Stimulated activated memory B cell treated with anti-CD40 and anti-IgM and Interleukin-4, amounts not matched to agents 10 μg/mL and 1 μg/mL and 100 μg/mL, for 72 hours (primary cell): ENCODE measurements around the gene TMEM248.
"Not testable (repeated sequence)": the region's sequence is repeated elsewhere in the genome, so short reads cannot be mapped to it uniquely, and the experiment has no call there.

Experiments used
- ATAC-seq: fragments of 150-1000 bp; cut with Tn5 transposase; 2 replicates; pipeline ENCODE4 v1.10.0; 2021
- H3K27ac Mint-ChIP-seq: one replicate; pipeline ENCODE4 v1.8.0; 2022; ENCODE audit warnings: mild to moderate bottlenecking, mixed read lengths
- H3K27me3 Mint-ChIP-seq: one replicate; pipeline ENCODE4 v1.8.0; 2022; ENCODE audit warnings: mixed read lengths
- H3K36me3 Mint-ChIP-seq: one replicate; pipeline ENCODE4 v1.8.0; 2022; ENCODE audit warnings: mixed read lengths
- H3K4me1 Mint-ChIP-seq: one replicate; pipeline ENCODE4 v1.8.0; 2022; ENCODE audit warnings: mixed read lengths
- H3K4me3 Mint-ChIP-seq: one replicate; pipeline ENCODE4 v1.8.0; 2022; ENCODE audit warnings: mild to moderate bottlenecking, moderate library complexity, mixed read lengths
- H3K9me3 Mint-ChIP-seq: one replicate; pipeline ENCODE4 v1.8.0; 2022; ENCODE audit warnings: mixed read lengths

TMEM248 gene

GRCh38 chr7:66902844-66903180 lies 18.2 kb upstream of the TMEM248 start:
- Mint-ChIP-seq H3K27me3 (no peaks in the 10 kb centered on the region), H3K27ac (no peak overlapping the region), H3K36me3 (peaks cover 12% of the 10 kb centered on the region), H3K4me1 (no peaks in the 10 kb centered on the region), H3K9me3 (no peaks in the 10 kb centered on the region), H3K4me3 (no peak overlapping the region)
- ATAC-seq, result no peak

DNA sequence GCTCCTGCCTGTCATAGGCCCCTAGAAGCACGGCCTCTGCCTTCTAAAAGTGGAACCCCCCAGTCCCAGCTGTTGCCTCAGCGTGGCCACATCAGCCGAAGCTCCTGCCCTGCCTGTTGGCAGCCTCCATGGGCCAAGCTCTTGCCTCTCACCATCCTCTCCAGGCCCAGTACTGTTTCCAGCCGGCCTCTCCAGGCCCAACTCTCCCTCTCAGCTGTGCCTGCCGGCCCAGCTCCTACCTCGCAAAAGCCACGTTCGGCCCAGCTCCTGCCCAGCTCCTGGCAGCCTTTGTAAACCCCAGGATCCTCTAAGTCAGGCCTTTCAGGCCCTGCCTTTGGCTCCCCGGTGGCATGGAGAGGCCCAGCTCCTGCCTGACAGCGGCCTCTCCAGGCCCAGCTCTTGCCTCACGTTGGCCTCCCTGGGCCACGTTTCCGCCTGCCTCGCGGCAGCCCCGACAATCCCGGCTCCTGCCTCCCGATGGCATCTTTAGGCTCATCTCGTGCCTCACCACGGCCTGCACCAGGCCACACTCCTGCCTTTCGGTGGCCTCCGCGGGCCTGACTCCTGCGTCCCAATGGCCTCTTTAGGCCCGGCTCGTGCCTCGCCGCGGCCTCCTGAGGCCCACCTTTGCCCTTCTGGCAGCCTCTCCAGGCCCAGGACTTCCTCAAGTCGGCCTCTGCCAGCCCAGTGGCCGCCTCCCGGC lies 17.5 kb upstream of the TMEM248 start:
- no peak for ATAC-seq
- Mint-ChIP-seq H3K36me3 (peaks cover 12% of the 10 kb centered on the region), H3K4me1 (no peaks in the 10 kb centered on the region), H3K4me3 (no peak overlapping the region), H3K27ac (no peak overlapping the region), H3K9me3 (no peaks in the 10 kb centered on the region), H3K27me3 (no peaks in the 10 kb centered on the region)

DNA sequence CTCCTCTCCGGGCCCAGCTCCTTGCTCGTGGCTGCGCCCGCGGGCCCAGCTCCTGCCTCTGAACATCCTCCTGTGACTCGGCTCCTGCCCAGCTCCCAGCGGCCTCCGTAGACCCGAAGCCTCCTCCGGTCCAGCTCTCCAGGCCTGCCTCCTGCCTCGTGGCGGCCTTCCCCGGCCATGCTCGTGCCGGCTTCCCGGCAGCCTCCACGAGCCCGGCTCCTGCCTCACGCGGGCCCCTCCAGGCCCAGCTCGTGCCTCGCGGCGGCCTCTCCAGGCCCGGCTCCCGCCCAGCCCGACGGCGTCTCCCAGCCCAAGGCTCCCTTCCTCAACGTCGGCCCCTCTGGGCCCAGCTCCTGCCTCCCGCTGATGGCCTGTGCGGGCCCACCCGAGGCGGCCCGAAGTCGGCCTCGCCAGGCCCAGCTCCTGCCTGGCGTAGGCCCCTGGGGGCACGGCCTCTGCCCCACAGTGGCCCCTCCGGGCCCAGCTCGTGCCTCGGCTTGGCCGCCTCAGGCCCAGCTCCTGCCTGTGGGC lies 16.9 kb upstream of the TMEM248 start:
- Mint-ChIP-seq H3K36me3 (peaks cover 12% of the 10 kb centered on the region), H3K9me3 (no peaks in the 10 kb centered on the region), H3K4me3 (no peak overlapping the region), H3K27me3 (no peaks in the 10 kb centered on the region), H3K4me1 (no peaks in the 10 kb centered on the region), H3K27ac (no peak overlapping the region)
- ATAC-seq, result peak; percentile 20

- H3K9me3 Mint-ChIP-seq, result no peaks in the 10 kb centered on the region
- no peaks in the 10 kb centered on the region for H3K4me1 Mint-ChIP-seq
- no peaks in the 10 kb centered on the region for H3K27me3 Mint-ChIP-seq
- ATAC-seq, result no peak
- H3K36me3 Mint-ChIP-seq, result peaks cover 6% of the 10 kb centered on the region
- peak overlapping the region; percentile 12 for H3K27ac Mint-ChIP-seq
- no peak overlapping the region for H3K4me3 Mint-ChIP-seq
Measured at GRCh38 chr7:66905278-66905677, 15.7 kb upstream of the TMEM248 start.

- Mint-ChIP-seq H3K36me3 (peaks cover 6% of the 10 kb centered on the region), H3K9me3 (no peaks in the 10 kb centered on the region), H3K27ac (peak overlapping the region; percentile 12), H3K4me1 (no peaks in the 10 kb centered on the region), H3K27me3 (no peaks in the 10 kb centered on the region), H3K4me3 (no peak overlapping the region)
- no peak for ATAC-seq
Measured at GRCh38 chr7:66905689-66906088, 15.3 kb upstream of the TMEM248 start.

- H3K9me3 Mint-ChIP-seq, result no peaks in the 10 kb centered on the region
- peaks cover under 1% of the 10 kb centered on the region for H3K36me3 Mint-ChIP-seq
- H3K4me3 Mint-ChIP-seq, result no peak overlapping the region
- H3K27me3 Mint-ChIP-seq, result no peaks in the 10 kb centered on the region
- ATAC-seq, result no peak
- H3K4me1 Mint-ChIP-seq, result no peaks in the 10 kb centered on the region
- no peak overlapping the region for H3K27ac Mint-ChIP-seq
Measured at GRCh38 chr7:66907731-66908130, 13.3 kb upstream of the TMEM248 start.

GRCh38 chr7:66908598-66908997 lies 12.4 kb upstream of the TMEM248 start:
- H3K27me3 Mint-ChIP-seq, H3K9me3 Mint-ChIP-seq, H3K27ac Mint-ChIP-seq, H3K36me3 Mint-ChIP-seq, H3K4me1 Mint-ChIP-seq, H3K4me3 Mint-ChIP-seq, ATAC-seq: not testable (repeated sequence)

- no peak overlapping the region for H3K27ac Mint-ChIP-seq
- H3K36me3 Mint-ChIP-seq, result no peaks in the 10 kb centered on the region
- peaks cover 4% of the 10 kb centered on the region for H3K4me1 Mint-ChIP-seq
- H3K4me3 Mint-ChIP-seq, result no peak overlapping the region
- no peaks in the 10 kb centered on the region for H3K27me3 Mint-ChIP-seq
- H3K9me3 Mint-ChIP-seq, result no peaks in the 10 kb centered on the region
- ATAC-seq, result no peak
Measured at GRCh38 chr7:66910789-66911188, 10.2 kb upstream of the TMEM248 start.

- not testable (repeated sequence) for H3K27ac Mint-ChIP-seq, H3K27me3 Mint-ChIP-seq, H3K4me3 Mint-ChIP-seq, H3K36me3 Mint-ChIP-seq, H3K4me1 Mint-ChIP-seq, H3K9me3 Mint-ChIP-seq, ATAC-seq
Measured at GRCh38 chr7:66911191-66911590, 9.8 kb upstream of the TMEM248 start.

DNA sequence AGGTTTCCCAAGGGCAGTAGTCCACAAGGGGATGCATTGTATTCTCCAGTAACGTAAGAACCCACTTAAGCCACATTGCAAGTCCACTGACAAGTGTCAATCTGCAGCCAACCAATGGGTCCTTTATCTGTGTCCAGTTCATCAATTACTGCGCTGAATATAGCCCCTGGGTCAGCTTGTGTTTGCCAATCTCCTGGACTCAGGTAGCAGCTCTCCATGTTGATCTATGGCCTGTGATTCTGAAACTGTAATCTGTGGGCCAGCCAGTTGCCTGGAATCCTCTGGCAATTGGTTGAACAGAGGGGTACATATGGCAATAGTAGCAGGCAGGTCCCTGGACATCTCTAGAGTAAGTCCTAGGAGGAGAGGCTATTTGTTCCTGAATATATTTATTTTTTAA lies 8.8 kb upstream of the TMEM248 start:
- no peaks in the 10 kb centered on the region for H3K36me3 Mint-ChIP-seq

GRCh38 chr7:66913118-66914037 lies 7.6 kb upstream of the TMEM248 start:
- H3K27me3 Mint-ChIP-seq, result no peaks in the 10 kb centered on the region
- no peak overlapping the region for H3K4me3 Mint-ChIP-seq
- H3K4me1 Mint-ChIP-seq, result peaks cover 4% of the 10 kb centered on the region
- ATAC-seq, result no peak
- H3K27ac Mint-ChIP-seq, result no peak overlapping the region
- no peaks in the 10 kb centered on the region for H3K36me3 Mint-ChIP-seq
- no peaks in the 10 kb centered on the region for H3K9me3 Mint-ChIP-seq

More for the DNA sequence above, 8.8 kb upstream of the TMEM248 start:
- Mint-ChIP-seq H3K4me3 (no peak overlapping the region), H3K9me3 (no peaks in the 10 kb centered on the region), H3K27ac (no peak overlapping the region), H3K27me3 (no peaks in the 10 kb centered on the region), H3K4me1 (peaks cover 4% of the 10 kb centered on the region)
- no peak for ATAC-seq

- H3K27me3 Mint-ChIP-seq, H3K9me3 Mint-ChIP-seq, H3K36me3 Mint-ChIP-seq, H3K4me3 Mint-ChIP-seq, H3K27ac Mint-ChIP-seq, ATAC-seq: not testable (repeated sequence)
- H3K4me1 Mint-ChIP-seq, result peaks cover 22% of the 10 kb centered on the region
Measured at GRCh38 chr7:66917904-66918303, 3.1 kb upstream of the TMEM248 start.

DNA sequence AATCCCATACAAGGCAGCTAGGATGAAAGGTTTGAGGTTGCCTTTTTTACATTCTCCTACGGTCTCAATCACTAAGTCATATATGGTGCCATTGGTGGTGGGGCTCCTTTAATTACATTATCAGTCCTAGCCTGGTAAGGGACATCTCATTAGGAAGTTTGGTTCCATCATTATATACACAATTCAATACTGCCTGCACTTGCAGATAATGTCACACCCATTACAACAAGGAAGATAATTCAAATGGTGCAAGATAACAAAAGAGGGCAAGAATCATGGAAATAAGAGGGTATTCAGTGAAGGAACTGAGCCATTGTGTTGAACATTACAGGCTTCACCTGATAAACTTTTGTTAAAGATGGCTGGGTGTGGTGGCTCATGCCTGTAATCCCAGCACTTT lies 1.7 kb upstream of the TMEM248 start:
- no peak for ATAC-seq
- peaks cover 28% of the 10 kb centered on the region for H3K4me1 Mint-ChIP-seq
- no peak overlapping the region for H3K27ac Mint-ChIP-seq
- H3K36me3 Mint-ChIP-seq, result no peaks in the 10 kb centered on the region
- H3K27me3 Mint-ChIP-seq, result no peaks in the 10 kb centered on the region
- no peak overlapping the region for H3K4me3 Mint-ChIP-seq
- no peaks in the 10 kb centered on the region for H3K9me3 Mint-ChIP-seq

GRCh38 chr7:66919704-66920103 lies 1.3 kb upstream of the TMEM248 start:
- no peaks in the 10 kb centered on the region for H3K9me3 Mint-ChIP-seq
- ATAC-seq, result no peak
- no peaks in the 10 kb centered on the region for H3K27me3 Mint-ChIP-seq
- no peak overlapping the region for H3K4me3 Mint-ChIP-seq
- H3K27ac Mint-ChIP-seq, result no peak overlapping the region
- H3K4me1 Mint-ChIP-seq, result peaks cover 28% of the 10 kb centered on the region
- no peaks in the 10 kb centered on the region for H3K36me3 Mint-ChIP-seq

GRCh38 chr7:66920256-66920655 lies 769 bp upstream of the TMEM248 start:
- Mint-ChIP-seq H3K9me3 (no peaks in the 10 kb centered on the region), H3K36me3 (peaks cover 2% of the 10 kb centered on the region)

More at GRCh38 chr7:66920256-66920655, 769 bp upstream of the TMEM248 start:
- H3K27me3 Mint-ChIP-seq, result no peaks in the 10 kb centered on the region
- H3K4me3 Mint-ChIP-seq, result no peak overlapping the region
- no peak for ATAC-seq
- peaks cover 30% of the 10 kb centered on the region for H3K4me1 Mint-ChIP-seq
- peak overlapping the region; percentile 90 for H3K27ac Mint-ChIP-seq
